Activated CD4-positive, alpha-beta T cell treated with anti-CD3 and anti-CD28 coated beads for 36 hours (primary cell): Measurements from ENCODE around the gene PSTPIP2. TPM values are rescaled to one million over a fixed set of nuclear protein-coding genes. Genes with fewer than 3 reads are reported as not detected.

Experiments used
- ATAC-seq: fragments of 200-7000 bp; cut with Tn5 transposase; one replicate; pipeline ENCODE4 v1.10.0; 2021; ENCODE audit warnings: mild to moderate bottlenecking, moderate library complexity
- CTCF ChIA-PET: fragments of 350-600 bp; sonication (Branson Sonifier 250); formaldehyde crosslinking; loops from one replicate; lab custom pipeline; 2021; ENCODE audit warnings: antibody characterized with exemption; lab: Charles Lee
- POLR2A ChIA-PET: fragments of 350-600 bp; sonication (Branson Sonifier 250); formaldehyde crosslinking; loops from one replicate; lab custom pipeline; 2021; ENCODE audit warnings: antibody characterized with exemption, inconsistent platforms; lab: Charles Lee
- DNase-seq: peaks from one replicate; pipeline ENCODE4 v3.0.0-alpha.2; 2020
- H3K27ac Mint-ChIP-seq: one replicate; pipeline ENCODE4 v1.8.0; 2021; ENCODE audit warnings: mixed read lengths
- H3K27me3 Mint-ChIP-seq: one replicate; pipeline ENCODE4 v1.8.0; 2021; ENCODE audit warnings: mixed read lengths
- H3K36me3 Mint-ChIP-seq: one replicate; pipeline ENCODE4 v1.8.0; 2021; ENCODE audit warnings: low read depth, mixed read lengths
- H3K4me1 Mint-ChIP-seq: one replicate; pipeline ENCODE4 v1.8.0; 2021; ENCODE audit warnings: mixed read lengths
- H3K4me3 Mint-ChIP-seq: one replicate; pipeline ENCODE4 v1.8.0; 2021; ENCODE audit warnings: mild to moderate bottlenecking, moderate library complexity, mixed read lengths
- H3K9me3 Mint-ChIP-seq: one replicate; pipeline ENCODE4 v1.8.0; 2021; ENCODE audit warnings: low read depth, mixed read lengths
- intact Hi-C, 2 experiments: fragments of 100-400 bp; cut with DNase I in 1 of 2; cut with micrococcal nuclease in 1 of 2; formaldehyde crosslinking; loops; one replicate each; pipeline versions ENCODE4 v1.14.2 to v1.15.1; 2022 to 2024; cut with DNase I, micrococcal nuclease
- total RNA-seq, 2 experiments: library from RNA; stranded (reverse); gene quantifications; one replicate each; pipeline ENCODE4 v1.2.3, GENCODE V29; 2021

Gene PSTPIP2
- total RNA-seq, 2 experiments from 2014 or later: 11.5 to 15.3 TPM

DNA sequence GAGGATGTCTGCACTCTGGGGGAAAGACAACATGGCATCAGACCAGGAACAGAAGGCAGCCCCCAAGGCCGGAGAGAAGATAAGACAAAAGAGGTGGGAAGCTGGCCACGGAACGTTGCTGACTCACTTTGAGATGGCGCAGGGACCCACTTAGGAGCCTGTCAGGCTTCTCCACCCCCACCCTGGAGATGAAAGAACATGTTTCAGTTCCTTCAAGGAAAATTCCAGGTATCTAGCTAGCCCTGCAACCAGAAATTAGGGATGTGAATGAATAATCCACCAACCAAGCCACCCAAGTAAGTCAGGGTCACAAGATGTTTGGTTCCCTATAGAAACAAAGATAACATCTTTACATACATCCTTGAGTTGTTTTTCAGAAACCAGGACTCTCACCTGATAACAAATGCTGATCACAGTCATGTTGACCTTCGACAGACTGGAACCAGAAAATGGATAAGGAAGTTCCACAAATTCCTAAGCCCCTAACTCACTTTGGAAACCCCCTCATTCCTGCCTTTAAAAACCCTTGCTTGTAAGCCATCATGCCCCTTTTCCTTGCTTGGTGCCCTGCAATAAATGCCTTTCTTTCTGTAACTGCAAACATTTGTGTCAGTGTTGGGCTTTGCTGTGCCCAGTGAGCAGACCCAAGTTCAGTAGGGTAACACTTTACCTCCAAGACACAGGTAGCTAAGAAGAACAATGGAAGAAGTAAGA is 31.9 kb downstream of the PSTPIP2 start:
- Mint-ChIP-seq H3K9me3 (no peaks in the 10 kb centered on the region), H3K36me3 (peaks cover 6% of the 10 kb centered on the region), H3K4me3 (no peak overlapping the region), H3K27ac (peak overlapping the region; percentile 7), H3K27me3 (no peaks in the 10 kb centered on the region), H3K4me1 (peaks cover 35% of the 10 kb centered on the region)
- ATAC-seq (no peak), DNase-seq (no peak)
- intact Hi-C loops: no loop called here
- ChIA-PET CTCF (interaction anchor here (0.6 to 1.1 kb wide), 2 partner anchors 33 to 57 kb away, joined by 3 to 4 read pairs; no protein-coding TSS in a partner anchor), POLR2A (no interaction called here)

DNA sequence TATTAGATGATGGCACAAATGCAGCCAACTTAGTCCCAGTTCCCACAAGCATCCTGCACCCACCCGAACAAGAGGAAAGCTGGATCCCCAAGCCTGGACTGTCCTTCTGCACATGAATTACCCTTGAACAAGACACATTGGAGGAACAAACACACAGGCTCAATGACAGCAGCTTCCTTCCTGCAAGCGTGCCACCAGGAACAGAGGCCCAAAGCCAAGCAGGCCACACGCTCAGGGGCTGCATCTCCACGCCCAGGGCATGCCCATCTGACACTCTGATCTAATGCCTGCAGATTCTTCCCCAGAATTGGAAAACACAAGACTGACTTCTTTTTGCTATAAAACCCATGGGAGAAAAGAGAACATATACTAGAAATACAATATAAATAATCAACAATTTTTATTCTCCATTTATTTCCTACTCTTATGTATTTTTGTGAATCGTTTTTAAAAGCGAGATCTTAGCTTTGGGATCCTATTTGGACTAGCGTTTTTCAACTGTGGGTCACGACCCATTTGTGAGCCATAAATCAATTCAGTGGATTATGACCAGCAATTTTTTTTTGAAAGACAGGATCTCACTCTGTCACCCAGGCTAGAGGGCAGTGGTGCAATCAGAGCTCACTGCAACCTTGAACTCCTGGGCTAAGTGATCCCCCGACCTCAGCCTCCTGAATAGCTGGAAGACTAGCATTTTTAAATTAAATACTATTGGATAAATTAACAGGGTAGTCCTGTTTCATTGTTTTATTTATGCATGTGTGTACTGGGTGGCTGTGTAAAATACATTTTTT is 34.4 kb downstream of the PSTPIP2 start:
- ChIA-PET POLR2A (no interaction called here), CTCF (interaction anchor here (0.6 kb wide), 1 partner anchor 124 kb away, joined by 3 read pairs; no protein-coding TSS in a partner anchor)
- ATAC-seq (no peak), DNase-seq (no peak)
- Mint-ChIP-seq H3K27ac (no peak overlapping the region), H3K27me3 (no peaks in the 10 kb centered on the region), H3K4me1 (peaks cover 26% of the 10 kb centered on the region), H3K36me3 (peaks cover 6% of the 10 kb centered on the region), H3K4me3 (no peak overlapping the region), H3K9me3 (no peaks in the 10 kb centered on the region)
- intact Hi-C loops: no loop called here

DNA sequence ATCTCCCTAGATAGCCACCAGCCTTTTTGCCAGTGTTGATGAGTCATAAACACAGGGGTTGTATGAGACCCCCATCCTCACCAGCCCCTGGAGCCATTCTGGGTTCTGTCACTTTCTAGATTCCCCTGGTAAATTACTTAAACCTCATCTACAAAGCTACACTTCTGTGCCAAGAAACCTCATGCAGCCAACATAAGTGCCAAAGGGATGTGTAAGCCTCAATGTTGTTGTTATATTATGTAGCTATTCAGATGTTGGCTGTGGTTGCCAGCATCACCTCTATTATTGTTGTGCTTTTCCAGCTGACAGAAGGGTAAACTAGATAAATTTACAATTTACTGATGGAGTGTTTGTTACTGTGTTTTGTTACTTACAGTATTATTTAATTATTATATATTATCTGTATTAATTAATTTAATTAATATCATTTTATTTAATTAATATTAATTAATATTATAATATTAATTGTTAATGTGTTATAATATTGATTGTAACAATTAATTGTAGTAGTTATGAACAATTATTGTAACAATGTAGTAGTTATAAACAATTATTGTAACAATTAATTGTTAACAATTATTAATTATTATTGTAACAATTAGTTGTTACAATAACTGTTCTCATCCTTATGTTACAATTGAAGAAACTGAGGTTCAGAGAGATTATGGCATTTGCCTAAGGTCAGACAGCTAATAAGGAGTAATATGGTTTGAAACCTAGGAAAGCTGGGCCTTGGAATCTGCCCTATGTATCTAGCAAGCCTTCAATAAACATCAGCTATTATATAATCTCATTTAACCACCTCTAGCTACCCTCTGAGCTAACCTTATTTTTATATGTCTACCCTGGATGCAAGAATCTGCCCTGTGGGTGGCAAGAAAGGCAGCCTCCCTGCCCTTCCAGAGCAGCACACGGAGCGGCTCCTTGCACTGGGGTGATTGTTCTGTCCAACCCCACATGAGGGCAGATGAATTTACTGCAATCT is 36.1 kb downstream of the PSTPIP2 start:
- ChIA-PET POLR2A (no interaction called here), CTCF (interaction anchor here (1.0 kb wide), 1 partner anchor 21 kb away, joined by 3 read pairs; no protein-coding TSS in a partner anchor)
- H3K27ac Mint-ChIP-seq: no peak overlapping the region
- no peaks in the 10 kb centered on the region for H3K9me3 Mint-ChIP-seq
- ATAC-seq (no peak), DNase-seq (no peak)
- no peaks in the 10 kb centered on the region for H3K27me3 Mint-ChIP-seq
- peaks cover 12% of the 10 kb centered on the region for H3K4me1 Mint-ChIP-seq
- H3K36me3 Mint-ChIP-seq: peaks cover 11% of the 10 kb centered on the region
- no peak overlapping the region for H3K4me3 Mint-ChIP-seq
- intact Hi-C loops: no loop called here

GRCh38 chr18:46034230-46034629 is 37.8 kb downstream of the PSTPIP2 start:
- H3K4me3 Mint-ChIP-seq: no peak overlapping the region
- H3K27ac Mint-ChIP-seq: no peak overlapping the region
- no peaks in the 10 kb centered on the region for H3K9me3 Mint-ChIP-seq
- ChIA-PET POLR2A (no interaction called here), CTCF (interaction anchor here (0.8 kb wide), 1 partner anchor 39 kb away, joined by 4 read pairs; no protein-coding TSS in a partner anchor)
- no peak for ATAC-seq
- intact Hi-C loops: no loop called here
- no peaks in the 10 kb centered on the region for H3K4me1 Mint-ChIP-seq
- peaks cover 1% of the 10 kb centered on the region for H3K27me3 Mint-ChIP-seq
- DNase-seq: no peak
- H3K36me3 Mint-ChIP-seq: peaks cover 7% of the 10 kb centered on the region

DNA sequence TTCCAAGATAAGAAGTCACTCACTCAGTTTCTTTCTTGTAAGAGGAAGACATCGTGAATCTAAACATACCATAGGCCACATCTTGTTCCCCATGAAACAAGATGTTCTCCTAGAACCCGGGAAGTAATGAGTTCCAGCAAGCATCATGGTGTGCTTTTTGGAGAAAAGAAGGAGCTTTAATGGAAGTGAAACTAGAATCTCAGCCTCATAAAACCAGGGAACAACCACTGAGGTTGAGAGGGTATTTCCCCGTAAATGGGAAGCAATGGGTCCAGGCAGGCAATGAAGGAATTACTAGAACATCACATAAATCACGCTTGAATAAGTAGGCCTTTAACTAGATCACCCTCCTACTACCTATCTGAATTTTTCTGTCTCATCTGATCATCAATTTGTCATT is 40.3 kb downstream of the PSTPIP2 start:
- DNase-seq (no peak), ATAC-seq (no peak)
- H3K4me1 Mint-ChIP-seq: peaks cover 12% of the 10 kb centered on the region
- ChIA-PET CTCF (interaction anchor here (1.0 kb wide), 1 partner anchor 10 kb away, joined by 3 read pairs; no protein-coding TSS in a partner anchor), POLR2A (no interaction called here)
- H3K36me3 Mint-ChIP-seq: peaks cover 8% of the 10 kb centered on the region
- H3K27me3 Mint-ChIP-seq: peaks cover 9% of the 10 kb centered on the region
- no peak overlapping the region for H3K4me3 Mint-ChIP-seq
- H3K27ac Mint-ChIP-seq: no peak overlapping the region
- H3K9me3 Mint-ChIP-seq: no peaks in the 10 kb centered on the region
- intact Hi-C loops: no loop called here

GRCh38 chr18:46028536-46028891 is 43.5 kb downstream of the PSTPIP2 start:
- ATAC-seq (no peak), DNase-seq (no peak)
- intact Hi-C loops: loop anchor here (1.0 to 5.0 kb wide), 3 partner anchors 15 to 62 kb away; partner anchors contain the start of genes EPG5 (in 1 of the 2) and PSTPIP2 (in 1 of the 2)
- Mint-ChIP-seq H3K36me3 (peaks cover 8% of the 10 kb centered on the region), H3K4me1 (peaks cover 12% of the 10 kb centered on the region), H3K27me3 (peaks cover 9% of the 10 kb centered on the region), H3K4me3 (peak overlapping the region; percentile 71), H3K9me3 (no peaks in the 10 kb centered on the region), H3K27ac (peak overlapping the region; percentile 89)
- ChIA-PET CTCF (interaction anchor here (1.1 to 1.3 kb wide), 3 partner anchors 47 to 149 kb away, joined by 3 to 4 read pairs (median 3); no protein-coding TSS in a partner anchor), POLR2A (no interaction called here)

- POLR2A ChIA-PET: no interaction called here
- CTCF ChIA-PET: no interaction called here
- ATAC-seq (no peak), DNase-seq (no peak)
- intact Hi-C loops: no loop called here
- Mint-ChIP-seq H3K9me3 (no peaks in the 10 kb centered on the region), H3K4me1 (peaks cover 2% of the 10 kb centered on the region), H3K27ac (no peak overlapping the region), H3K36me3 (peaks cover 5% of the 10 kb centered on the region), H3K4me3 (no peak overlapping the region), H3K27me3 (no peaks in the 10 kb centered on the region)
Measured at GRCh38 chr18:46019936-46020335, 52.1 kb downstream of the PSTPIP2 start.

- Mint-ChIP-seq H3K4me3 (peak overlapping the region; percentile 20), H3K36me3 (peaks cover 4% of the 10 kb centered on the region), H3K4me1 (peaks cover 18% of the 10 kb centered on the region), H3K27ac (no peak overlapping the region), H3K27me3 (no peaks in the 10 kb centered on the region), H3K9me3 (no peaks in the 10 kb centered on the region)
- DNase-seq: peak; percentile 16
- POLR2A ChIA-PET: no interaction called here
- CTCF ChIA-PET: interaction anchor here (0.6 to 1.2 kb wide), 6 partner anchors 19 to 355 kb away, joined by 3 to 5 read pairs (median 3); no protein-coding TSS in a partner anchor
- intact Hi-C loops: loop anchor here (1.0 to 5.0 kb wide), 10 partner anchors 15 to 1288 kb away; no protein-coding TSS in a partner anchor
- ATAC-seq: peak; percentile 91
Measured at GRCh38 chr18:46013484-46014189, 58.4 kb downstream of the PSTPIP2 start.

GRCh38 chr18:46010676-46011075 is 61.4 kb downstream of the PSTPIP2 start:
- Mint-ChIP-seq H3K9me3 (no peaks in the 10 kb centered on the region), H3K27me3 (no peaks in the 10 kb centered on the region), H3K27ac (no peak overlapping the region), H3K4me1 (peaks cover 18% of the 10 kb centered on the region), H3K4me3 (no peak overlapping the region), H3K36me3 (peaks cover 4% of the 10 kb centered on the region)
- POLR2A ChIA-PET: no interaction called here
- CTCF ChIA-PET: interaction anchor here (0.7 to 1.8 kb wide), 4 partner anchors 10 to 63 kb away, joined by 3 to 7 read pairs (median 3); no protein-coding TSS in a partner anchor
- DNase-seq (no peak), ATAC-seq (no peak)
- intact Hi-C loops: loop anchor here (5.0 kb wide), 2 partner anchors 47 to 202 kb away; no protein-coding TSS in a partner anchor

DNA sequence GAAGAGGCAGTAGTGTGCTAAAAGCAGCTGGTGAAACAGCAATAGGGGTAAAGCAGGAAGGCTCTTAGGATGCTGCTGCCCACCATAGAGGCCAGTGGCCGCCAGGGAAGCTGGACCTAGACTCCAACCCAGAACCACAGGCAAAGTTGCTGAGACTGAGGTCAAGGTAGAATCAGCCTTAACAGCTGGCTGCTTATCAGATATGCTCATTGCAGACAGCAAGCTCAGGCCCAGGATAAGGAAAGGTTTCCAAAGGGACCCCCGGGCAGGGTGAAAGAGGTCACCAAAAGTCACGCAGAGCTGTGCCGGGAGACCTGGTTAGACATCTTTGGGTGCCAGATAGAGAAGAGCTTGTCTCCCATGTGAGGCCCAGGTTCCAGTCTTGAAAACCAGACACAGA is 62.0 kb downstream of the PSTPIP2 start:
- Mint-ChIP-seq H3K9me3 (no peaks in the 10 kb centered on the region), H3K36me3 (peaks cover 4% of the 10 kb centered on the region), H3K27ac (no peak overlapping the region), H3K4me3 (no peak overlapping the region), H3K4me1 (peaks cover 17% of the 10 kb centered on the region), H3K27me3 (no peaks in the 10 kb centered on the region)
- ChIA-PET POLR2A (no interaction called here), CTCF (interaction anchor here (0.7 to 1.8 kb wide), 4 partner anchors 9 to 64 kb away, joined by 3 to 7 read pairs (median 3); no protein-coding TSS in a partner anchor)
- ATAC-seq (no peak), DNase-seq (no peak)
- intact Hi-C loops: loop anchor here (5.0 kb wide), 2 partner anchors 47 to 202 kb away; no protein-coding TSS in a partner anchor
